GM18868 (cell line): ENCODE data around the gene S100Z.
A peak's percentile ranks its signal among the peaks of the same experiment; 100 is the strongest.
"Not testable (repeated sequence)": the region's sequence is repeated elsewhere in the genome, so short reads cannot be mapped to it uniquely, and the experiment has no call there.

Source experiments
- ATAC-seq: cut with Tn5 transposase; IDR thresholded peaks from one replicate; pipeline ENCODE4 v1.9.1; 2021; ENCODE audit warnings: mild to moderate bottlenecking, moderate library complexity; ENCODE audit not compliant: unreplicated experiment

Gene S100Z

GRCh38 chr5:76945238-76945637, 95.4 kb downstream of the S100Z start:
- not testable (repeated sequence) for ATAC-seq

- ATAC-seq, result no peak
These were observed 96.3 kb downstream of the S100Z start for GRCh38 chr5:76946090-76946489.

- no peak for ATAC-seq
These were observed 97.3 kb downstream of the S100Z start for GRCh38 chr5:76947082-76947503.

- ATAC-seq, result no peak
These were observed 103.2 kb downstream of the S100Z start, which contains the start of gene CRHBP for GRCh38 chr5:76952795-76953536. TSS of gene CRHBP (plus strand) at chr5:76953045. CDS start at chr5:76953135, 90 bp downstream.

- ATAC-seq, result no peak
These were observed 104.0 kb downstream of the S100Z start for GRCh38 chr5:76953551-76954382.

- no peak for ATAC-seq
These were observed 104.6 kb downstream of the S100Z start for GRCh38 chr5:76954383-76954763.

GRCh38 chr5:76956033-76956432, 106.2 kb downstream of the S100Z start:
- no peak for ATAC-seq

GRCh38 chr5:76958991-76959767, 109.4 kb downstream of the S100Z start:
- no peak for ATAC-seq

GRCh38 chr5:76960004-76960625, 110.3 kb downstream of the S100Z start:
- ATAC-seq, result peak; percentile 77

- no peak for ATAC-seq
These were observed 114.2 kb downstream of the S100Z start for GRCh38 chr5:76964060-76964459.
